Neural cell (in vitro differentiated cells): ENCODE results near the gene MAD2L1BP. TPM values are rescaled to one million over a fixed set of nuclear protein-coding genes. Genes with fewer than 3 reads are reported as not detected.

Source experiments
- H2AFZ ChIP-seq: fragments of 200-600, 300-800 bp; sonication (generic), shearing (Covaris generic); 2 replicates; pipeline ENCODE4 v1.6.0; 2014; ENCODE audit warnings: low read depth, mild to moderate bottlenecking, antibody characterized with exemption, low read length, moderate library complexity
- H3F3A ChIP-seq: fragments of 200-600 bp; shearing (Covaris generic); 2 replicates; pipeline ENCODE4 v1.6.1; 2016; ENCODE audit warnings: mild to moderate bottlenecking, moderate library complexity, mixed read lengths, antibody characterized with exemption, low read length; ENCODE audit not compliant: insufficient read depth, poor library complexity, severe bottlenecking
- H3K27ac ChIP-seq: fragments of 200-600, 300-800 bp; sonication (generic), shearing (Covaris generic); 2 replicates; pipeline ENCODE4 v1.5.1; 2014; ENCODE audit warnings: mild to moderate bottlenecking, low read length, moderate library complexity
- H3K27me3 ChIP-seq: fragments of 300-800, 200-600 bp; sonication (generic), shearing (Covaris generic); 2 replicates; pipeline ENCODE4 v1.6.0; 2014; ENCODE audit warnings: mild to moderate bottlenecking, low read depth, low read length, moderate library complexity; ENCODE audit not compliant: insufficient read depth
- H3K36me3 ChIP-seq: fragments of 300-800, 200-600 bp; sonication (generic), shearing (Covaris generic); 2 replicates; pipeline ENCODE4 v1.5.1; 2014; ENCODE audit warnings: mild to moderate bottlenecking, antibody characterized with exemption, low read length, moderate library complexity; ENCODE audit not compliant: insufficient read depth
- H3K4me2 ChIP-seq: fragments of 300-800, 200-600 bp; sonication (generic), shearing (Covaris generic); 2 replicates; pipeline ENCODE4 v1.6.0; 2014; ENCODE audit warnings: mild to moderate bottlenecking, low read length
- H3K4me3 ChIP-seq: fragments of 300-800, 200-600 bp; sonication (generic), shearing (Covaris generic); 2 replicates; pipeline ENCODE4 v1.5.1; 2014; ENCODE audit warnings: mild to moderate bottlenecking, low read length, moderate library complexity
- H3K79me2 ChIP-seq: fragments of 200-600 bp; shearing (Covaris generic); replicated peaks from 2 replicates; pipeline ENCODE4 v1.6.0; 2014; ENCODE audit warnings: mild to moderate bottlenecking, low read length, moderate library complexity; ENCODE audit not compliant: insufficient read depth
- H3K9ac ChIP-seq: fragments of 300-800, 200-600 bp; sonication (generic), shearing (Covaris generic); 2 replicates; pipeline ENCODE4 v1.6.1; 2016; ENCODE audit warnings: mild to moderate bottlenecking, low read length, mixed read lengths
- H3K9me2 ChIP-seq: fragments of 200-600 bp; shearing (Covaris generic); 2 replicates; pipeline ENCODE4 v1.6.1; 2016; ENCODE audit warnings: mild to moderate bottlenecking, low read length, mixed read lengths; ENCODE audit not compliant: insufficient read depth
- H3K9me3 ChIP-seq: fragments of 200-600, 300-800 bp; sonication (generic), shearing (Covaris generic); 2 replicates; pipeline ENCODE4 v1.6.1; 2016; ENCODE audit warnings: mild to moderate bottlenecking, mixed run types, low read length, moderate library complexity, mixed read lengths
- H4K20me1 ChIP-seq: fragments of 200-600 bp; shearing (Covaris generic); 2 replicates; pipeline ENCODE4 v1.6.1; 2016; ENCODE audit warnings: mild to moderate bottlenecking, mixed run types; ENCODE audit not compliant: insufficient read depth
- CTCF ChIP-seq: fragments of 450-650 bp; IDR thresholded peaks from 2 replicates; pipeline ENCODE4 v1.5.1; 2014; ENCODE audit warnings: antibody characterized with exemption, mild to moderate bottlenecking, moderate library complexity; ENCODE audit not compliant: poor library complexity, severe bottlenecking
- EP300 ChIP-seq: fragments of 450-650 bp; conservative IDR thresholded peaks from 2 replicates; pipeline ENCODE4 v1.6.1; 2014; ENCODE audit warnings: antibody characterized with exemption, mild to moderate bottlenecking, moderate library complexity; ENCODE audit not compliant: poor library complexity, severe bottlenecking
- EZH2 ChIP-seq: fragments of 200-600, 300-800 bp; shearing (Covaris generic), sonication (generic); IDR thresholded peaks from 2 replicates; pipeline ENCODE4 v1.6.1; 2014; ENCODE audit warnings: antibody characterized with exemption, low read length, borderline replicate concordance, mild to moderate bottlenecking; ENCODE audit not compliant: insufficient read depth, poor library complexity, severe bottlenecking
- MXI1 ChIP-seq: fragments of 450-650 bp; conservative IDR thresholded peaks from 2 replicates; pipeline ENCODE4 v1.6.1; 2014; ENCODE audit warnings: antibody characterized with exemption, mild to moderate bottlenecking; ENCODE audit not compliant: poor library complexity, severe bottlenecking
- POLR2AphosphoS5 ChIP-seq: IDR thresholded peaks from 2 replicates; pipeline ENCODE4 v1.6.1; 2012
- RAD21 ChIP-seq: fragments of 450-650 bp; conservative IDR thresholded peaks from 2 replicates; pipeline ENCODE4 v1.6.1; 2014; ENCODE audit warnings: antibody characterized with exemption, mild to moderate bottlenecking, moderate library complexity
- REST ChIP-seq: IDR thresholded peaks from 2 replicates; pipeline ENCODE4 v1.6.1; 2012; ENCODE audit warnings: borderline replicate concordance
- SMC3 ChIP-seq: fragments of 450-650 bp; conservative IDR thresholded peaks from 2 replicates; pipeline ENCODE4 v1.6.1; 2014; ENCODE audit warnings: antibody characterized with exemption, mild to moderate bottlenecking, moderate library complexity; ENCODE audit not compliant: poor library complexity
- TAF1 ChIP-seq: IDR thresholded peaks from 2 replicates; pipeline ENCODE4 v1.6.1; 2012; ENCODE audit warnings: low read depth
- polyA plus RNA-seq: library from polyadenylated mRNA; depleted of rRNA; stranded (reverse); fragments of >200 nt; gene quantifications from 2 replicates; pipeline ENCODE4 v1.2.3, GENCODE V29; 2014

MAD2L1BP gene
- polyA plus RNA-seq, 1 donor from 2014 or later, result 43.2 TPM

DNA sequence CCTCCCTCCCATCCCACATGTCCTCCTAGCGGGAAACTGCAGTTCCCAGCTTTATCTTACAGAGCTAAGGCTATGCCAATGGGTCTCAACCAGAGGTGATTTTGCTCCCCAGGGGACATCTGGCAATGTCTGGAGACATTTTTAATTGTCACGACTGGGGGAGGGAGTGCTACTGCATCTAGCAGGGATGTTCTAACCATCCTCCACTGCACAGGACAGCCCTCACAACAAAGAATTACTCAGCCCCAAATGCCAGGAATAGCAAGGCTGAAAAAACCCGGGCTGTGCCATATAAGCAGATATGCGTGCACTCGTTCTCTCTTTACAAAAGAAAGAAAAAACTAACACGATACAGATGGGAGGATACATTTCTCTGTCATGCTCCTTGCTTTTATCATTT is 43.4 kb downstream of the MAD2L1BP start:
- Histone ChIP-seq H3K27ac (no peak overlapping the region), H3K4me2 (no peak overlapping the region), H3K9me2 (no peaks in the 10 kb centered on the region), H3F3A (no peaks in the 10 kb centered on the region), H2AFZ (no peak overlapping the region), H3K9me3 (no peaks in the 10 kb centered on the region), H3K4me3 (no peak overlapping the region), H3K36me3 (no peaks in the 10 kb centered on the region), H3K79me2 (peaks cover 10% of the 10 kb centered on the region), H3K9ac (no peak overlapping the region), H3K27me3 (no peaks in the 10 kb centered on the region), H4K20me1 (no peaks in the 10 kb centered on the region)
- TF ChIP-seq EP300 (no peak), CTCF (no peak), MXI1 (no peak), TAF1 (no peak)

- Histone ChIP-seq H3K9ac (no peak overlapping the region), H3K79me2 (peaks cover 13% of the 10 kb centered on the region), H3F3A (no peaks in the 10 kb centered on the region), H3K9me3 (no peaks in the 10 kb centered on the region), H4K20me1 (no peaks in the 10 kb centered on the region), H3K4me3 (no peak overlapping the region), H3K27ac (no peak overlapping the region), H3K36me3 (no peaks in the 10 kb centered on the region), H3K9me2 (no peaks in the 10 kb centered on the region), H3K4me2 (no peak overlapping the region), H2AFZ (no peak overlapping the region), H3K27me3 (no peaks in the 10 kb centered on the region)
- no peak for TF ChIP-seq POLR2AphosphoS5
- no peak for TF ChIP-seq REST
- TF ChIP-seq TAF1, result no peak
These were observed 44.9 kb downstream of the MAD2L1BP start for GRCh38 chr6:43680308-43681200.

GRCh38 chr6:43681303-43681702 is 45.7 kb downstream of the MAD2L1BP start:
- no peak overlapping the region for H3K4me3 ChIP-seq
- H3K9me3 ChIP-seq, result no peaks in the 10 kb centered on the region
- H3K4me2 ChIP-seq, result no peak overlapping the region
- no peak overlapping the region for H2AFZ ChIP-seq
- H3K9ac ChIP-seq, result no peak overlapping the region
- TF ChIP-seq CTCF, result no peak
- TF ChIP-seq SMC3, result no peak
- no peak for TF ChIP-seq MXI1
- no peak for TF ChIP-seq RAD21
- TF ChIP-seq POLR2AphosphoS5, result no peak
- no peak for TF ChIP-seq TAF1
- no peak for TF ChIP-seq EP300
- no peak for TF ChIP-seq REST
- TF ChIP-seq EZH2, result no peak
- H3K9me2 ChIP-seq, result no peaks in the 10 kb centered on the region
- no peaks in the 10 kb centered on the region for H3K27me3 ChIP-seq
- no peaks in the 10 kb centered on the region for H4K20me1 ChIP-seq
- H3K27ac ChIP-seq, result no peak overlapping the region
- no peaks in the 10 kb centered on the region for H3F3A ChIP-seq
- H3K36me3 ChIP-seq, result no peaks in the 10 kb centered on the region
- peaks cover 20% of the 10 kb centered on the region for H3K79me2 ChIP-seq
